NOMO-1 treated with dmso at 0.1 percent for 144 hours (cell line): Measurements from ENCODE around the gene NALCN.

Experiments used
- DNase-seq: peaks from one replicate; lab custom pipeline; 2025; ENCODE audit not compliant: unreplicated experiment; lab: John Stamatoyannopoulos, UW

Gene NALCN

GRCh38 chr13:101140087-101140770, 276.1 kb downstream of the NALCN start:
- no peak for DNase-seq

- no peak for DNase-seq
These were observed 277.2 kb downstream of the NALCN start for GRCh38 chr13:101139081-101139480.

GRCh38 chr13:101127741-101128353, 288.5 kb downstream of the NALCN start:
- no peak for DNase-seq

GRCh38 chr13:101123028-101123427, 293.3 kb downstream of the NALCN start:
- no peak for DNase-seq

- no peak for DNase-seq
These were observed 294.7 kb downstream of the NALCN start for GRCh38 chr13:101121608-101122007.

- DNase-seq = no peak
These were observed 296.3 kb downstream of the NALCN start for GRCh38 chr13:101120007-101120406.

GRCh38 chr13:101116826-101117225, 299.5 kb downstream of the NALCN start:
- DNase-seq = no peak

- DNase-seq = no peak
These were observed 300.0 kb downstream of the NALCN start for GRCh38 chr13:101116341-101116740.

GRCh38 chr13:101115762-101116171, 300.5 kb downstream of the NALCN start:
- DNase-seq = no peak

GRCh38 chr13:101111894-101112293, 304.4 kb downstream of the NALCN start:
- DNase-seq = no peak

- DNase-seq = no peak
These were observed 307.3 kb downstream of the NALCN start for GRCh38 chr13:101109005-101109404.

GRCh38 chr13:101098873-101099272, 317.4 kb downstream of the NALCN start:
- no peak for DNase-seq

- no peak for DNase-seq
These were observed 323.3 kb downstream of the NALCN start for GRCh38 chr13:101092985-101093384.

GRCh38 chr13:101090287-101090686, 326.0 kb downstream of the NALCN start:
- DNase-seq = no peak

GRCh38 chr13:101085551-101085950, 330.8 kb downstream of the NALCN start:
- no peak for DNase-seq

GRCh38 chr13:101082441-101082840, 333.9 kb downstream of the NALCN start:
- DNase-seq = no peak

GRCh38 chr13:101080616-101081015, 335.7 kb downstream of the NALCN start:
- DNase-seq = no peak

- DNase-seq = no peak
These were observed 351.0 kb downstream of the NALCN start for GRCh38 chr13:101065329-101065728.

- DNase-seq = no peak
These were observed 356.5 kb downstream of the NALCN start for GRCh38 chr13:101059793-101060192.

- no peak for DNase-seq
These were observed 357.5 kb downstream of the NALCN start for GRCh38 chr13:101058841-101059240.

GRCh38 chr13:101053301-101054093, 362.8 kb downstream of the NALCN start:
- no peak for DNase-seq
